Progenitor cell of endocrine pancreas (in vitro differentiated cells): ENCODE results near the gene UBE2K. TPM values are rescaled to one million over a fixed set of nuclear protein-coding genes. Genes with fewer than 3 reads are reported as not detected.

ENCODE experiments used
- DNase-seq: peaks from one replicate; pipeline ENCODE4 v3.0.0; 2021; ENCODE audit warnings: low spot score; ENCODE audit not compliant: unreplicated experiment
- H3K27ac Mint-ChIP-seq: 2 replicates; pipeline ENCODE4 v1.8.0; 2021; ENCODE audit warnings: mild to moderate bottlenecking, moderate library complexity, mixed read lengths
- H3K27me3 Mint-ChIP-seq: 2 replicates; pipeline ENCODE4 v1.8.0; 2021; ENCODE audit warnings: mixed read lengths
- H3K36me3 Mint-ChIP-seq: 2 replicates; pipeline ENCODE4 v1.8.0; 2022; ENCODE audit warnings: mixed read lengths; ENCODE audit not compliant: insufficient read depth
- H3K4me1 Mint-ChIP-seq: 2 replicates; pipeline ENCODE4 v1.8.0; 2021; ENCODE audit warnings: low read depth, mixed read lengths
- H3K4me3 Mint-ChIP-seq: 2 replicates; pipeline ENCODE4 v1.8.0; 2021; ENCODE audit warnings: low read depth, mild to moderate bottlenecking, moderate library complexity, mixed read lengths
- H3K9me3 Mint-ChIP-seq: 2 replicates; pipeline ENCODE4 v1.8.0; 2021; ENCODE audit warnings: low read depth, mixed read lengths
- total RNA-seq: library from RNA; stranded (reverse); gene quantifications from 2 replicates; pipeline ENCODE4 v1.2.1, GENCODE V29; 2021
- TF ChIP-seq, protein P1 (sequence below): fragments of 200-600 bp; sonication (generic); IDR thresholded peaks from one replicate; pipeline ENCODE4 v1.5.0; 2021; ENCODE audit warnings: antibody characterized with exemption, mild to moderate bottlenecking; ENCODE audit not compliant: unreplicated experiment

The UBE2K gene
- total RNA-seq, 1 donor from 2014 or later: 110 TPM

DNA sequence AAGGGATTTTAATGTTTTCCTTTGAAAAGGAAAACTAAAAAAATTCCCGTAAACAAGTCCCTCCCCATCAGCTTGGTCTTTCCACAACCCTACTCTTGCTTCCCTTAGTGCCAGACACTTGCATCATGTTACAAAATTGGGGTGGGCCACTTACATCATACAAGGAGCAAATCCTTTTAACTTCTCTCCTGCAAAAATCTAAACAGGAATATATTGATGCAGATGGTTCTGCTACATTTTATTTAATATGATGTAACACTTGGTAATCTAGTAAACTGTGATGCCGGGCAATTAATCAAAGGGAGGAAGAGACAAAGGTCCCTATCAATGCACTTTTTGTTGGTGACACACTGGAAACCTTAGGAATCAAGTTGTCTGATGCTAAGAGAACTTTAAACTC, 125.3 kb downstream of the UBE2K start:
- H3K4me1 Mint-ChIP-seq: peaks cover 4% of the 10 kb centered on the region
- H3K27me3 Mint-ChIP-seq: no peaks in the 10 kb centered on the region
- H3K4me3 Mint-ChIP-seq: no peak overlapping the region
- H3K27ac Mint-ChIP-seq: no peak overlapping the region
- TF ChIP-seq, protein P1, sequence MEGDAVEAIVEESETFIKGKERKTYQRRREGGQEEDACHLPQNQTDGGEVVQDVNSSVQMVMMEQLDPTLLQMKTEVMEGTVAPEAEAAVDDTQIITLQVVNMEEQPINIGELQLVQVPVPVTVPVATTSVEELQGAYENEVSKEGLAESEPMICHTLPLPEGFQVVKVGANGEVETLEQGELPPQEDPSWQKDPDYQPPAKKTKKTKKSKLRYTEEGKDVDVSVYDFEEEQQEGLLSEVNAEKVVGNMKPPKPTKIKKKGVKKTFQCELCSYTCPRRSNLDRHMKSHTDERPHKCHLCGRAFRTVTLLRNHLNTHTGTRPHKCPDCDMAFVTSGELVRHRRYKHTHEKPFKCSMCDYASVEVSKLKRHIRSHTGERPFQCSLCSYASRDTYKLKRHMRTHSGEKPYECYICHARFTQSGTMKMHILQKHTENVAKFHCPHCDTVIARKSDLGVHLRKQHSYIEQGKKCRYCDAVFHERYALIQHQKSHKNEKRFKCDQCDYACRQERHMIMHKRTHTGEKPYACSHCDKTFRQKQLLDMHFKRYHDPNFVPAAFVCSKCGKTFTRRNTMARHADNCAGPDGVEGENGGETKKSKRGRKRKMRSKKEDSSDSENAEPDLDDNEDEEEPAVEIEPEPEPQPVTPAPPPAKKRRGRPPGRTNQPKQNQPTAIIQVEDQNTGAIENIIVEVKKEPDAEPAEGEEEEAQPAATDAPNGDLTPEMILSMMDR: no peak
- no peaks in the 10 kb centered on the region for H3K9me3 Mint-ChIP-seq
- DNase-seq: no peak
- H3K36me3 Mint-ChIP-seq: peaks cover 21% of the 10 kb centered on the region

GRCh38 chr4:39825090-39825489, 127.2 kb downstream of the UBE2K start:
- H3K4me3 Mint-ChIP-seq: no peak overlapping the region
- TF ChIP-seq, protein P1: no peak
- H3K27ac Mint-ChIP-seq: peak overlapping the region; percentile 77
- H3K9me3 Mint-ChIP-seq: no peaks in the 10 kb centered on the region
- no peak for DNase-seq
- H3K27me3 Mint-ChIP-seq: no peaks in the 10 kb centered on the region
- peaks cover 4% of the 10 kb centered on the region for H3K4me1 Mint-ChIP-seq
- peaks cover 26% of the 10 kb centered on the region for H3K36me3 Mint-ChIP-seq

DNA sequence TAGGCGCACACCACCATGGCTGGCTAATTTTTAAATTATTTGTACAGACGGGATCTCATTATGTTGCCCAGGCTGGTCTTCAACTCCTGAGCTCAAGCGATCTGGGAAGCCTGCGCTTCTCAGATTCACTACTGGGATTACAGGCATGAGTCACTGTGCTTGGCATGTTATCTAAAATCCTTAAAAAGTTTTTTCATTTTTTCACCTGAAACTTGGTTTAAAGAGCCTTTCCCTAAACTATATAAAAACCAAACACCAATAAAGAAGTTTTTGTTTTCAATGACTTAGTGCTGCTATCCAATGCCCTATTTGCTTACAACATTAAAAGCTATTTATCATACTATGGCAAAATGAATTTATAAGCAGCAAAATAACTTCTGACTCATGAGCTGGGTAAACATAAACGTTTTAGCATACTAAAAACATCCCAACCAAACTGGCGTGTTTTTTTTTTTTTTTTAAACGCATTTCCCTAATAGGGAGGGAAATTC, 127.8 kb downstream of the UBE2K start:
- Mint-ChIP-seq H3K4me1 (peaks cover 4% of the 10 kb centered on the region), H3K4me3 (no peak overlapping the region), H3K36me3 (peaks cover 29% of the 10 kb centered on the region), H3K9me3 (no peaks in the 10 kb centered on the region), H3K27me3 (no peaks in the 10 kb centered on the region), H3K27ac (no peak overlapping the region)
- DNase-seq: no peak
- TF ChIP-seq, protein P1: no peak

Other genes starting within 250 kb of the UBE2K start
- 1,349 and 1,450 TPM in 2 replicates for gene RPL9, start 239.2 kb upstream of the UBE2K start, total RNA-seq
- 17.0 and 18.4 TPM in 2 replicates for gene LIAS, start 239.1 kb upstream of the UBE2K start, total RNA-seq
- 518 and 607 TPM in 2 replicates for gene UGDH, start 170.7 kb upstream of the UBE2K start, total RNA-seq
- 61.0 and 70.1 TPM in 2 replicates for gene SMIM14, start 59.3 kb upstream of the UBE2K start, total RNA-seq